Right atrium auricular region (tissue), 2 donors: ENCODE results near the gene CDX2. TPM values are rescaled to one million over a fixed set of nuclear protein-coding genes. Genes with fewer than 3 reads are reported as not detected.

Experiments
- DNase-seq: peaks from one replicate; pipeline ENCODE4 v3.0.0-alpha.2; 2019; ENCODE audit warnings: low spot score
- H3K27ac ChIP-seq, 2 donors: fragments of 200-600 bp; sonication (generic); 1 replicate in 1 of 2; 2 replicates in 1 of 2; pipeline ENCODE4 v1.5.1; 2016 to 2019
- H3K27me3 ChIP-seq, 2 donors: fragments of 200-600 bp; sonication (generic); one replicate each; pipeline versions ENCODE4 v1.5.1 to v1.6.0; 2017 to 2019
- H3K36me3 ChIP-seq: fragments of 200-600 bp; sonication (generic); one replicate; pipeline ENCODE4 v1.5.1; 2016
- H3K4me1 ChIP-seq, 2 donors: fragments of 200-600 bp; sonication (generic); one replicate each; pipeline versions ENCODE4 v1.5.1 to v1.6.0; 2017 to 2019
- H3K4me3 ChIP-seq, 2 donors: fragments of 200-600 bp; sonication (generic); 1 replicate in 1 of 2; 2 replicates in 1 of 2; pipeline ENCODE4 v1.5.1; 2017 to 2019; ENCODE audit warnings: mild to moderate bottlenecking in 1 of 2, moderate library complexity in 1 of 2
- H3K9me3 ChIP-seq, 2 donors: fragments of 200-600 bp; sonication (generic); one replicate each; pipeline ENCODE4 v1.5.1; 2019
- total RNA-seq, 2 donors: library from RNA; depleted of rRNA; stranded (reverse); fragments of >200 nt; gene quantifications; one replicate each; pipeline ENCODE4 v1.1.0, GENCODE V29; 2016
- TF ChIP-seq, protein P1 (sequence below), 2 donors: fragments of 200-600 bp; sonication (generic); IDR thresholded peaks; one replicate each; pipeline ENCODE4 v1.5.1; 2019; ENCODE audit warnings: antibody characterized with exemption in 2 of 2

Gene CDX2
- total RNA-seq, 2 donors from 2014 or later, result not detected

- TF ChIP-seq, protein P1, sequence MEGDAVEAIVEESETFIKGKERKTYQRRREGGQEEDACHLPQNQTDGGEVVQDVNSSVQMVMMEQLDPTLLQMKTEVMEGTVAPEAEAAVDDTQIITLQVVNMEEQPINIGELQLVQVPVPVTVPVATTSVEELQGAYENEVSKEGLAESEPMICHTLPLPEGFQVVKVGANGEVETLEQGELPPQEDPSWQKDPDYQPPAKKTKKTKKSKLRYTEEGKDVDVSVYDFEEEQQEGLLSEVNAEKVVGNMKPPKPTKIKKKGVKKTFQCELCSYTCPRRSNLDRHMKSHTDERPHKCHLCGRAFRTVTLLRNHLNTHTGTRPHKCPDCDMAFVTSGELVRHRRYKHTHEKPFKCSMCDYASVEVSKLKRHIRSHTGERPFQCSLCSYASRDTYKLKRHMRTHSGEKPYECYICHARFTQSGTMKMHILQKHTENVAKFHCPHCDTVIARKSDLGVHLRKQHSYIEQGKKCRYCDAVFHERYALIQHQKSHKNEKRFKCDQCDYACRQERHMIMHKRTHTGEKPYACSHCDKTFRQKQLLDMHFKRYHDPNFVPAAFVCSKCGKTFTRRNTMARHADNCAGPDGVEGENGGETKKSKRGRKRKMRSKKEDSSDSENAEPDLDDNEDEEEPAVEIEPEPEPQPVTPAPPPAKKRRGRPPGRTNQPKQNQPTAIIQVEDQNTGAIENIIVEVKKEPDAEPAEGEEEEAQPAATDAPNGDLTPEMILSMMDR (IDR thresholded peaks at IDR 0.05), result no peak
- peaks cover 0 to 23% of the 10 kb centered on the region in 2 donors for H3K4me1 ChIP-seq
- no peak for DNase-seq
Observed at GRCh38 chr13:27923794-27924528, 45.2 kb downstream of the CDX2 start.

GRCh38 chr13:27922883-27923612 lies 46.1 kb downstream of the CDX2 start:
- Histone ChIP-seq H3K4me3 (no peak overlapping the region), H3K27ac (no peak overlapping the region), H3K4me1 (peaks cover 0 to 26% of the 10 kb centered on the region in 2 donors), H3K36me3 (no peaks in the 10 kb centered on the region), H3K9me3 (no peaks in the 10 kb centered on the region), H3K27me3 (peaks cover 61 to 82% of the 10 kb centered on the region in 2 donors)
- no peak for DNase-seq
- TF ChIP-seq, protein P1 (IDR thresholded peaks at IDR 0.05), result no peak

More at GRCh38 chr13:27923794-27924528, 45.2 kb downstream of the CDX2 start:
- Histone ChIP-seq H3K36me3 (no peaks in the 10 kb centered on the region), H3K27me3 (peaks cover 61 to 82% of the 10 kb centered on the region in 2 donors), H3K9me3 (no peaks in the 10 kb centered on the region), H3K27ac (no peak overlapping the region), H3K4me3 (no peak overlapping the region)

DNA sequence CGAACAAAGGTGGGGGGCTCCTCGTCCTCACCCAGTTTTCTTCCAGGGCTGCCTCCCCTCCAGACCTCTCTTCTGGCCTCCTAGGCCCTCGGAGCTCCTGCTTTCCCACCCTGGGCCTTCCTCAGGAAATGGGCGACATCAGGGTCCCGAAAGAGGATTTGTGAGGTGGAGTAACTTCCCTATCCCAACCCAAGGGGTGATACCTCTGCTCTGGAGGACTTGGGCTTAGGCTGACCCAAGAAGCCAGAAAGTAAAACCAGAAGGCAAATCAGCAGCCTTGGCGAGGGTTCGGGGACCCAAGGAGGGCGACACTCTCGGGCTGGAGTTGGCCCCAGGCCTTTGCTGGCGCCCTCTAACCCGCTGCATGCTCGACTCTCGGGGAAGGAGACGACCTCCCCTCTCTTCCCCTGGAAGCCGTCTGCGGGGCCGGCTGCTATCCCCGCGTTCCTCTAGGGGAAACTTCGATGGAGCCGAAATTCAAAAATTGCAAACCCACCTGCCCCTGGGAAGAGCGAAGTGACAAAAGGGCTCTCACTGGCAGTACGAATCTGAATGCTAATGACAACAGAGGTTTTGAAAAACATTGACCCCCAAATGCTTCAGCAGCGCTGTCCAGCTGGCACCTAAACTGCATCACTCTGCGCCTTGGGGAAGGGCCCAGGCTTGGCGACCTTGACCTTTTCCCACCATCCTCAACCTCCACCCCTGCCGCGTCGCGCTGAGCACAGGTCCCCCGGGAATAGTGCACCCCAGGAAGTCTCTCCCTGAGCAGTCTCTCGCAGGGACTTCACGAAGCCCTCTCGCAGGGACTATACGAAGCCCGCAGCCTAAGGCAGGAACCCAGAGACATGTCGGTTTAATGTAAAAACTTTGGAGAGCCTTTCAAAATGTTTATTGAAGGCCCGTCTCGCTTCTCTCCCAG lies 46.9 kb downstream of the CDX2 start:
- no peak overlapping the region for H3K4me3 ChIP-seq
- TF ChIP-seq, protein P1 (IDR thresholded peaks at IDR 0.05), result no peak
- peaks cover 0 to 34% of the 10 kb centered on the region in 2 donors for H3K4me1 ChIP-seq
- H3K27ac ChIP-seq, result no peak overlapping the region
- DNase-seq, result no peak
- H3K9me3 ChIP-seq, result no peaks in the 10 kb centered on the region
- H3K36me3 ChIP-seq, result no peaks in the 10 kb centered on the region
- peaks cover 63 to 82% of the 10 kb centered on the region in 2 donors for H3K27me3 ChIP-seq

DNA sequence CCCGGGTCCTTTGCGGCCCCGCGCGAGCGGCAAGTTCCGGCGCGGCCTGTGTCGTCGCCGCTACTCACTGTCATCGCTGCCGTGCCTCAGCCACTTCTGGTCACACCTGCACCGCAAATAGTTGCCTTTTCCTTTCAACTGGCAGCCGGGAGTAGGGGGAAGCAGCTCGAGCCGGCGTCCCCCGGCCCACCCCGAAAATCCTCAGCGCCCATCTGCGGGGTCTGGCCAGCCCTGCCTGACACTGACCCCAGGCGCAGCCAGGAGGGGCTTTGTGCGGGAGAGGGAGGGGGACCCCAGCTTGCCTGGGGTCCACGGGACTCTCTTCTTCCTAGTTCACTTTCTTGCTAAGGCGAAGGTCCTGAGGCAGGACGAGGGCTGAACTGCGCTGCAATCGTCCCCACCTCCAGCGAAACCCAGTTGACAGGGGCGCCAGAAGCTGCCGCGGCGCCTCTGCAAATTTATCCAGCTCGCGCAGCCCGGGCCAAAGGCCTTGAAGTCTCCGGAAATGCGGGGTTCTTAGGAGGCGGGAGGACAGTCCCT lies 47.6 kb downstream of the CDX2 start:
- H3K36me3 ChIP-seq, result no peaks in the 10 kb centered on the region
- no peak for DNase-seq
- peak overlapping the region in 1 of 2 donors; percentile 45 for H3K4me3 ChIP-seq
- peaks cover 62 to 82% of the 10 kb centered on the region in 2 donors for H3K27me3 ChIP-seq
- H3K27ac ChIP-seq, result no peak overlapping the region
- no peaks in the 10 kb centered on the region for H3K9me3 ChIP-seq
- TF ChIP-seq, protein P1 (IDR thresholded peaks at IDR 0.05), result no peak
- H3K4me1 ChIP-seq, result peaks cover 0 to 38% of the 10 kb centered on the region in 2 donors

DNA sequence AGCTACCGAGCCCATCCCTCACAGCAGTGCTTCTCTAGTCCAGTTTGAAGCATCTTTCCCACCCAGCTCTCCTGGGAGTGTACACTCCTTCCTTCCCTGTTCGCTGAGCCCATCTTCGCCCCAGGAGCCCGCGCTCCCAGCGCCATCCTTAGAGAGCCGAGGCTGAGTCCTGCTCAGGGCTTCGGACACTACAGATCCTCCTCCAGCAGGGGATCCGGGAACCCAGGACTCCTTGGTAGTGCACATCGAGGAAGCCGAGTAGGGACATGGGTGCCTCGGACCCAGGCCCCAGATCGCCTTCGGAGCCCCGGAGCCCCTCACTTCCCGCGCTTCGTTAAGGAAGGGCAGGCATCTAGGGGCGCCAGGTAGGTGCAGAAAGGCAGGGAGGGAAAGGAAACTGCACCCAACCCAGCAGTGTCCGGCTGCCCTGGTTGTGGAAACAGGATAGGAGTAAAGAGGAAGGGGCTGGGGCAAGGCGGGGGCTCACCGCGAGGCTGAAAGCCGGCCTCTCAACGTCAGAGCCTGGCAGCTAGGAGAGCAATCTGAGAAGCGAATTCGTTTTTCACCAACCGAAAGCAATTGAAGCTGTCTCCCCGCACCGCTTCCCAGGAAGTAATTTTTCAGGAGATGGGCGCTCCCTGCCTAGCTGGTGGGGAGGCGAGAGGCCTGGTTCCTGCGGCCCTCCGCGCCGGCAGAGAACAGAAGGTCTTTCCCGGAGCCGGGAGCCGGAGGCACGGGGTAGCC lies 48.3 kb downstream of the CDX2 start:
- DNase-seq, result no peak
- Histone ChIP-seq H3K27me3 (peaks cover 66 to 84% of the 10 kb centered on the region in 2 donors), H3K4me3 (peak overlapping the region in 1 of 2 donors; percentile 45), H3K9me3 (no peaks in the 10 kb centered on the region), H3K27ac (no peak overlapping the region), H3K36me3 (no peaks in the 10 kb centered on the region), H3K4me1 (peaks cover 0 to 38% of the 10 kb centered on the region in 2 donors)
- TF ChIP-seq, protein P1 (IDR thresholded peaks at IDR 0.05), result no peak
